AG04449 (cell line): ENCODE results near the gene DIAPH3.
A peak's percentile ranks its signal among the peaks of the same experiment; 100 is the strongest.
"Not testable (repeated sequence)": the region's sequence is repeated elsewhere in the genome, so short reads cannot be mapped to it uniquely, and the experiment has no call there.

ENCODE experiments used
- CTCF ChIA-PET: fragments of 350-600 bp; formaldehyde crosslinking; extraction: SDS; loops from one replicate; lab custom pipeline; 2021; ENCODE audit warnings: antibody characterized with exemption; lab: Yijun Ruan, JAX
- POLR2A ChIA-PET: fragments of 400-600, 350-600 bp; formaldehyde crosslinking; extraction: SDS; loops from one replicate; lab custom pipeline; 2020; ENCODE audit warnings: antibody characterized with exemption, inconsistent platforms; lab: Yijun Ruan, JAX
- DNase-seq: peaks from one replicate; pipeline ENCODE4 v3.0.0-alpha.2; 2010; ENCODE audit warnings: low read depth, low spot score
- H3K4me3 ChIP-seq: 2 replicates; pipeline ENCODE4 v1.5.1; 2011; ENCODE audit warnings: low read depth, mild to moderate bottlenecking, control low read depth, low read length
- TF ChIP-seq, protein P1 (sequence below): IDR thresholded peaks from one replicate; pipeline ENCODE4 v1.5.1; 2011; ENCODE audit warnings: mild to moderate bottlenecking, moderate library complexity, low read length, control low read depth, inconsistent platforms; ENCODE audit not compliant: insufficient read depth; ENCODE audit errors: missing control alignments

The DIAPH3 gene, protein sequence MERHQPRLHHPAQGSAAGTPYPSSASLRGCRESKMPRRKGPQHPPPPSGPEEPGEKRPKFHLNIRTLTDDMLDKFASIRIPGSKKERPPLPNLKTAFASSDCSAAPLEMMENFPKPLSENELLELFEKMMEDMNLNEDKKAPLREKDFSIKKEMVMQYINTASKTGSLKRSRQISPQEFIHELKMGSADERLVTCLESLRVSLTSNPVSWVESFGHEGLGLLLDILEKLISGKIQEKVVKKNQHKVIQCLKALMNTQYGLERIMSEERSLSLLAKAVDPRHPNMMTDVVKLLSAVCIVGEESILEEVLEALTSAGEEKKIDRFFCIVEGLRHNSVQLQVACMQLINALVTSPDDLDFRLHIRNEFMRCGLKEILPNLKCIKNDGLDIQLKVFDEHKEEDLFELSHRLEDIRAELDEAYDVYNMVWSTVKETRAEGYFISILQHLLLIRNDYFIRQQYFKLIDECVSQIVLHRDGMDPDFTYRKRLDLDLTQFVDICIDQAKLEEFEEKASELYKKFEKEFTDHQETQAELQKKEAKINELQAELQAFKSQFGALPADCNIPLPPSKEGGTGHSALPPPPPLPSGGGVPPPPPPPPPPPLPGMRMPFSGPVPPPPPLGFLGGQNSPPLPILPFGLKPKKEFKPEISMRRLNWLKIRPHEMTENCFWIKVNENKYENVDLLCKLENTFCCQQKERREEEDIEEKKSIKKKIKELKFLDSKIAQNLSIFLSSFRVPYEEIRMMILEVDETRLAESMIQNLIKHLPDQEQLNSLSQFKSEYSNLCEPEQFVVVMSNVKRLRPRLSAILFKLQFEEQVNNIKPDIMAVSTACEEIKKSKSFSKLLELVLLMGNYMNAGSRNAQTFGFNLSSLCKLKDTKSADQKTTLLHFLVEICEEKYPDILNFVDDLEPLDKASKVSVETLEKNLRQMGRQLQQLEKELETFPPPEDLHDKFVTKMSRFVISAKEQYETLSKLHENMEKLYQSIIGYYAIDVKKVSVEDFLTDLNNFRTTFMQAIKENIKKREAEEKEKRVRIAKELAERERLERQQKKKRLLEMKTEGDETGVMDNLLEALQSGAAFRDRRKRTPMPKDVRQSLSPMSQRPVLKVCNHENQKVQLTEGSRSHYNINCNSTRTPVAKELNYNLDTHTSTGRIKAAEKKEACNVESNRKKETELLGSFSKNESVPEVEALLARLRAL

DNA sequence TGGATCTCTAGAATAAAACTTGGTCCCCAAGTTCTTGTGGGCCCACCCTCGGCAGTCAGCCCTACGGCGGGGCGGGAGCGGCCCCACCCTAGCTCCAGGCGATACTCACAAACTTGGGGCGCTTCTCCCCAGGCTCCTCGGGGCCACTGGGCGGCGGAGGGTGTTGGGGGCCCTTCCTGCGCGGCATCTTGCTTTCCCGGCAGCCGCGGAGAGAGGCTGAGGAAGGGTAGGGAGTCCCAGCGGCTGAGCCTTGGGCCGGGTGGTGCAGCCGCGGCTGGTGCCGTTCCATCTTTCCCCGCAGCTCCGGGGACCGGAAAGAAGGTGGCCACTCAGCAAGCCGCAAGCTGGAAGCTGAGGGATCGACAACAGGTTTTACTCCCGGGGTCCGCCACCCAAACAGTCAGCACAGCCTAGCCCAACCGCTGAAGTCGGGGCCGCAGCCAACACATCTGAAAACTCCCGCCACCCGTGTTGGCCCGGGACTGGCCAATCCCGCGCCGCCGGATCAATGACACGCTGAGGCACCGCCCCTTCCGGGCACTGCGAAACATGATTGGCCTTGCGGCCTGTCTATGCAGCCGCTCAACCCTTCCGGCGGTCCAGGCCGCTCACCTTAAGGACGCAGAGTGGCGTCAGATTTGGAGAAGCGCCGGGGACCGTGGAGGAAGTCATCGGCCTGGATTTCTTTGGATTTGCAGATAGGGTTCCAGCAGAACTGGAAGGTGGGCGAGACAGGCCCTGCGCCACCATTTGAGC lies at the start of gene DIAPH3:
Gene DIAPH3, minus strand, starts transcription at position 451 of the 756 bp plus-strand sequence. Its CDS starts 162 bp downstream, at position 289.
- POLR2A ChIA-PET: interaction anchor here (1.2 kb wide), 1 partner anchor 17 kb away, joined by 3 read pairs; no protein-coding TSS in a partner anchor
- TF ChIP-seq, protein P1, sequence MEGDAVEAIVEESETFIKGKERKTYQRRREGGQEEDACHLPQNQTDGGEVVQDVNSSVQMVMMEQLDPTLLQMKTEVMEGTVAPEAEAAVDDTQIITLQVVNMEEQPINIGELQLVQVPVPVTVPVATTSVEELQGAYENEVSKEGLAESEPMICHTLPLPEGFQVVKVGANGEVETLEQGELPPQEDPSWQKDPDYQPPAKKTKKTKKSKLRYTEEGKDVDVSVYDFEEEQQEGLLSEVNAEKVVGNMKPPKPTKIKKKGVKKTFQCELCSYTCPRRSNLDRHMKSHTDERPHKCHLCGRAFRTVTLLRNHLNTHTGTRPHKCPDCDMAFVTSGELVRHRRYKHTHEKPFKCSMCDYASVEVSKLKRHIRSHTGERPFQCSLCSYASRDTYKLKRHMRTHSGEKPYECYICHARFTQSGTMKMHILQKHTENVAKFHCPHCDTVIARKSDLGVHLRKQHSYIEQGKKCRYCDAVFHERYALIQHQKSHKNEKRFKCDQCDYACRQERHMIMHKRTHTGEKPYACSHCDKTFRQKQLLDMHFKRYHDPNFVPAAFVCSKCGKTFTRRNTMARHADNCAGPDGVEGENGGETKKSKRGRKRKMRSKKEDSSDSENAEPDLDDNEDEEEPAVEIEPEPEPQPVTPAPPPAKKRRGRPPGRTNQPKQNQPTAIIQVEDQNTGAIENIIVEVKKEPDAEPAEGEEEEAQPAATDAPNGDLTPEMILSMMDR: no peak
- peak; percentile 78 for DNase-seq
- CTCF ChIA-PET: interaction anchor here (1.1 to 1.3 kb wide), 2 partner anchors 63 to 486 kb away, joined by 3 read pairs; no protein-coding TSS in a partner anchor
- H3K4me3 ChIP-seq: peak within 1 kb of the TSS; percentile 92

DNA sequence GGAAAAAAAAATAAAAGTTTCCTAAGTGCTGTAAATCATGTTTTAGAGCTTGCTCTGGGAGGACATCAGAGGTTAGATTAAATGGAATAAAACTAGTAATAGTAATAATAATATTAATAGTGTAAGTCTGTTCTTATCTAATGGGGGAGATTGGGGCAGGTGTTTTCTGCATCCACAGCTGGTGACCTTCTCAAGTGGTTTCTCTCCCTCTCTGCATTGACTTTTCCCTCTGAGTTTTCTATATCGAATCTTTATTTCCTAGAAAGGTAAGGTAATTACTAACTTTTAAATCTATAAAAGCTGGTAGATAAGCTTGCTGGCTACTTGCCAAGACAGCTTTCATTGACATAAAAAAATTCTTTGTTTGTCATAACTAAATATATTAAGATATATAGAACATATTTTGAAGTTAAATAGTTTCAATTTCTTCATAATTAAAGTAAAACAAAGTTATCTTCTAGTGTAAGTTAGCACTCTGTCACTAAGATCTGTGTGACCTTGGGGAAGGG lies 49.6 kb upstream of the DIAPH3 start:
- ChIA-PET CTCF (interaction anchor here (0.9 kb wide), 1 partner anchor 10 kb away, joined by 3 read pairs; no protein-coding TSS in a partner anchor), POLR2A (no interaction called here)
- TF ChIP-seq, protein P1: no peak
- H3K4me3 ChIP-seq: no peak overlapping the region
- no peak for DNase-seq

DNA sequence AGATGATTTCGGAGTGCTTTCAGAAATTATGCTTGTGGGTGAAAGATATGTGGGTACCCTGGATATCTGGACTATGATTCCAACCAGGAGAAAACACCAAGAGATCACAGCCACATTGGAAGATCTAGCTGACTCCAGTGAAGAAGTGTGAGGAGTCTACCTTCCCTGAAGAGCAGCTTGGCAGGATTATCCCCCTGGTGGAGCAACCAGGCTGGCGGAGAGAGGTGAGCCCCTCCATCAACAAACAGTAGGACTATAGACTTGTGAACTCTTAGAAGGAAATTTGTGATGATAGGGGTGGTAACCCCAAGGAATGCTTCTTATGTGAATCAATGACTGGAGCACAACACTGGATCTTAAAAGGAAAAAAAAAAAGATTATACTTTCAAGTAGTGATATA lies 47.8 kb upstream of the DIAPH3 start:
- no peak overlapping the region for H3K4me3 ChIP-seq
- DNase-seq: no peak
- POLR2A ChIA-PET: no interaction called here
- TF ChIP-seq, protein P1: no peak
- CTCF ChIA-PET: no interaction called here

DNA sequence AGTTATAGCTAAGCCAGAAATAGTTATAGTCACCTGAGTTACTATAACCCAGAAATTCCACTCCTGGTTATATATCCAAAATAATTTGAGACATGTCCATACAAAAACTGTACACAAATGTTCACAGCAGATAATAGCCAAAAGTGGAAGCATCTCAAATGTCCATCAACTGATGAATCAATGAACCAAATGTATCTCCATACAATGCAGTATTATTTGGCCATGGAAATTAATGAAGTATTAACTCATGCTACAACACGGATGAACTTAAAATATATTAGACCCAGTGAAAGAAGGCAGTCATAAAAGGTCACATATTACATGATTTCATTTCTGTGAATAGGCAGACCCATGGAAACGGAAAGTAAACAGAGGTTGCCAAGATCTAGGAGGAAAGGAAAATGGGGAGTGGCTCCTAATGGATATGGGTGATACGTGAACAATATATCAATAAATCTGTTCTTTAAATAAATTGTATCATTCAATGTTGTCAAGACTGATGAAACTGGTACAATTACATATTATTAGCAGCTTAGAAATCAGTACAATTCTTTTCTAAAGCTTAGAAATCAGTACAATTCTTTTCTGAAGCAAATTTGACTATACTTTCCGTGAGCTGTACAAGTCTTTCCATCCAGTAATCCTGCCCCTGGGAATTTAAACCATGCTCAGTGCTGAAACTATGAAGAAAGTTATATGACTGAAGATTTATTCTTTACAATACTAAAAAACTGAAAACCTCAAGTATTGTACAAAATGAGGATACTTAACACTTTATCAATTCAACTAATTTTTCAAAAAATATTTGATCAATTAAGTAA lies 47.0 kb upstream of the DIAPH3 start:
- no peak overlapping the region for H3K4me3 ChIP-seq
- TF ChIP-seq, protein P1: no peak
- DNase-seq: no peak
- ChIA-PET POLR2A (no interaction called here), CTCF (no interaction called here)

DNA sequence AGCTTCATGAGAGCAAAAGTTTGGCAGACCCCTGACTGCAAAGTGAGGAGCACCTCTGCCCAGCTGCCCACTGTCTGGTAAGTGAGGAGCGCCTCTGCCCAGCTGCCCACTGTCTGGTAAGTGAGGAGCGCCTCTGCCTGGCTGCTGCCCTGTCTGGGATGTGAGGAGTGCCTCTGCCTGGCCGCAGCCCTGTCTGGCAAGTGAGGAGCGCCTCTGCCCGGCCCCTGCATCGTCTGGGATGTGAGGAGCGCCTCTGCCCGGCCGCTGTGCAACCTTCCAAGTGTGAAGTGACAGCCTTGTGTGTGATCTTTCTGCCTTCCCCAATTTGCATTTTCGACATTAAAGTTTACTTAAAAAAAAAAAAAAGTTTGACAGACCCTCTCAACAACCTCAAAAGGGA lies 41.8 kb upstream of the DIAPH3 start:
- DNase-seq, CTCF ChIA-PET, POLR2A ChIA-PET, H3K4me3 ChIP-seq: not testable (repeated sequence)
